ENCODE data around the gene ODAD4.

GRCh38 chr17:41970901-41971331 lies 40.5 kb downstream of the ODAD4 start:
- TF ChIP-seq POLR2AphosphoS5 (IDR thresholded peaks at IDR 0.05; ENCODE audit: low read depth, low read length) (no peak), CEBPB (IDR thresholded peaks at IDR 0.05; ENCODE audit: low read depth) (no peak), RAD21 (IDR thresholded peaks at IDR 0.05; ENCODE audit: low read depth) (no peak), CTCF (IDR thresholded peaks at IDR 0.05 in 2 of 3, conservative IDR thresholded peaks at IDR 0.05 in 1 of 3; ENCODE audit: borderline replicate concordance in 1 of 3, insufficient read depth in 1 of 3, low read depth in 2 of 3, low read length in 2 of 3) (no peak), FOSL1 (IDR thresholded peaks at IDR 0.05; ENCODE audit: low read depth) (no peak), POLR2A (IDR thresholded peaks at IDR 0.05; ENCODE audit: borderline replicate concordance, extremely low read depth, insufficient read depth, insufficient read length) (no peak), REST (IDR thresholded peaks at IDR 0.05; ENCODE audit: low read depth) (no peak)
